NCI-H524 treated with DMSO at 0.1 percent for 48 hours (cell line): ENCODE data around the gene KCNF1.

Experiments used
- DNase-seq: peaks from one replicate; lab custom pipeline; 2025; lab: John Stamatoyannopoulos, UW

Gene KCNF1

GRCh38 chr2:10905006-10905861 lies 6.5 kb upstream of the KCNF1 start:
- DNase-seq = no peak

- no peak for DNase-seq
These were observed 5.9 kb upstream of the KCNF1 start for GRCh38 chr2:10905862-10906143.

DNA sequence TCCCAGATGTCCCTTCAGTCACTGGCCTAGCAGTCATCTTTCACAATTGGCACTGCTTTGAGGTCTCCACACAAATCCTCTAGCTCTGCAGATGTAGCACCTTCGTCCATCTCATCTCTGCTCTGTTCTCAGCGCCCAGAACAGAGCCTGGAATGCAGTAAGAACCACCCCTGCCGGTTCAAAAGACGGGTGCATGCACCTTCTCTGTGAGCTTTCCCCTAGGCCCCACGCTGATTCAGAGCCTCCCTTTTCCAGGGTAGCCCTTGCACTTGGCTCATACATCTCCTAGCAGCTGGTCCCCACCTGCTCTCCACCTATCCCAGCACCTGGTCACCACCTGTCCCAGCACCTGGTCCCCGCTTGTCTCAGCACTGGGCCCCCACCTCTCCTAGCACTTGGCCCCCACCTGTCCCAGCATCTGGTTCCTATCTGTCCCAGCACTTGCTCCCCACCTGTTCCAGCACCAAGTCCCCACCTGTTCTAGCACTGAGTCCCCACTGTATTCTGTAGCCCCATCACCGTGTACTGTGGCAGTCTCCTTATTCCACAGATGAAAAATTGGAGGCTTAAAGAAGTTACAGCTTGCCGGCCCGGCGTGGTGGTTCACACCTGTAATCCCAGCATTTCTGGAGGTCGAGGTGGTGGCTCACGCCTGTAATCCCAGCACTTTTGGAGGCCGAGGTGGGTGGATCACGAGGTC lies 4.7 kb upstream of the KCNF1 start:
- DNase-seq = peak; percentile 72

GRCh38 chr2:10908195-10908594 lies 3.5 kb upstream of the KCNF1 start:
- no peak for DNase-seq

DNA sequence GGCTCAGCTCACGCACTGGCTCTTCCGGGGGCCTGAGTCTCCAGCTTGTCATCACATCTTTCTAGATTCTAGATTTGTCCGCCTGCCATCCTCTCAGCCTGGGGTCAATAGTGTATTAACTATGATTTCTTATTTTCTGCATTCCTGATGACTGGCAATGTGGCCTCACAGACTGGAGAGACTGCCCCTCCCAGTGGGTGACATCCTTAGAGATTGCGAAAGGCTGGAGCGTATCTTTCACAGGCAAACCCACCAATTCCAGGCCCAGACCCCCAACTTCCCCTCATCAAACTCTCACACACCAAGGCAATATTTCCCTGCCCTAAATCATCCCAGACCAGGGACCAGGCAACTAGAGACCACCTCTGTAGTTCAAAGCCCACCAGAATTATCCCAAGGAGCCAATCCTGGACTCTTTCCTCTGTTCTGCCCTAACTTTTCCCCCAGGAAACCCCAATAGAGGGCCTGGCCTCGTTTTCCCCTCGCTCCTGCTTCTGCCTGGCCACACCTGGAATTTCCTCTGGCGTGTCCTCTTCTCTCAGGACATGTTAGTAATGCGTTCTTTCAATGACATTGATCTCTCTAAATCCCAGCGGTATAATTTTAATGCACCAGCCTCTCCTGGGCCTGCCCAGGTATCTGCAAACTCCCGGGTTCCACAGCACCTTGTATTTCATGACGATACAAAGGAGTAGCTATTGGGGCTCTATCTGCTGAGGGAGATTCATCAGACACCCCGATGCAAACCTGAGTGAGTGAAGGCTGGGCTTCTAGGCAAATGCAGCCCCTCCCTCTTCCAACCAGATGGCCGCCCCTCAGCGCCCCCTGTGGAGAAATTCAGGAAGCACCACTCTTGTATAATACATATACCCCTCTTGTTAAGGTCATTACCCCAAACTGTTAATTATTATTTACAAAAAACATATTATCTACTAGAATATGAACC lies 2.4 kb upstream of the KCNF1 start:
- DNase-seq = no peak

DNA sequence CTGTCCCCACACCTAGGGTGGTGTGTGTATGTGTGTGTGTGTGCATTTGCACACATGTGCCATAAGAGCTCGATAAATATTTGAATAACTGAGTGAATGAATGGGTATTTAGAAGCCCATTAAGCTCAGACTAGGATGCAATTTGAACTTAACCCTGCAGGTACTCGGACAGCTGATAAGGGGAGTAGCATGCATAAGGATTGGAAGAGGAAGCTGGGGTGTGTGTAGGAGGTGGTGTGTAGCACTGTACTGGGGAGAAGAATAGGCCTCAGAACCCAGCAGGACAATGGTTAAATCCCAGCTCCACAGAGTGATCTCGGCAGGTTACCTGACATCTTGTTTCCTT lies 1.8 kb upstream of the KCNF1 start:
- DNase-seq = no peak

DNA sequence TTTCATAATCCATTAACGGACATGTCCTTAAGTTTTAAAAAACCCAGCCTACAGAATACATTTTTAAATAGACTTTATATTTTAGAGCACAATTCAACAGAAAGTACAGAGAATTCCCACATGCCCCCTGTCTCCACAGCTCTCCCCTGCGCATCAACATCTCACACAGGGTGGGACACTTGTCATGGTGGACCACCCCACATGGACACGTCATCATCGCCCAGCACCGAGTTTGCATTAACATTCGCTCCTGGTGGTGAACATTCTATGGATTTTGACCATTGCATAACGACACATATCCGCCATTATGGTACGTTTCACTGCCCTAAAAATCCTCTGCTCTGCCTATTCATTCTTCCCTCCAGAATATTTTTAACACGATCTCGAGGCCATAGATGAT lies 1.1 kb upstream of the KCNF1 start:
- DNase-seq = no peak

- DNase-seq = no peak
These were observed 470 bp downstream of the KCNF1 start for GRCh38 chr2:10912076-10912731.

DNA sequence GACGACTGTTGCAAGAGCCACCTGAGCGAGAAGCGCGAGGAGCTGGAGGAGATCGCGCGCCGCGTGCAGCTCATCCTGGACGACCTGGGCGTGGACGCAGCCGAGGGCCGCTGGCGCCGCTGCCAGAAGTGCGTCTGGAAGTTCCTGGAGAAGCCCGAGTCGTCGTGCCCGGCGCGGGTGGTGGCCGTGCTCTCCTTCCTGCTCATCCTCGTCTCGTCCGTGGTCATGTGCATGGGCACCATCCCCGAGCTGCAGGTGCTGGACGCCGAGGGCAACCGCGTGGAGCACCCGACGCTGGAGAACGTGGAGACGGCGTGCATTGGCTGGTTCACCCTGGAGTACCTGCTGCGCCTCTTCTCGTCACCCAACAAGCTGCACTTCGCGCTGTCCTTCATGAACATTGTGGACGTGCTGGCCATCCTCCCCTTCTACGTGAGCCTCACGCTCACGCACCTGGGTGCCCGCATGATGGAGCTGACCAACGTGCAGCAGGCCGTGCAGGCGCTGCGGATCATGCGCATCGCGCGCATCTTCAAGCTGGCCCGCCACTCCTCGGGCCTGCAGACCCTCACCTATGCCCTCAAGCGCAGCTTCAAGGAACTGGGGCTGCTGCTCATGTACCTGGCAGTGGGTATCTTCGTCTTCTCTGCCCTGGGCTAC lies 1.2 kb downstream of the KCNF1 start:
- DNase-seq = no peak

GRCh38 chr2:10913501-10914271 lies 2.0 kb downstream of the KCNF1 start:
- no peak for DNase-seq

DNA sequence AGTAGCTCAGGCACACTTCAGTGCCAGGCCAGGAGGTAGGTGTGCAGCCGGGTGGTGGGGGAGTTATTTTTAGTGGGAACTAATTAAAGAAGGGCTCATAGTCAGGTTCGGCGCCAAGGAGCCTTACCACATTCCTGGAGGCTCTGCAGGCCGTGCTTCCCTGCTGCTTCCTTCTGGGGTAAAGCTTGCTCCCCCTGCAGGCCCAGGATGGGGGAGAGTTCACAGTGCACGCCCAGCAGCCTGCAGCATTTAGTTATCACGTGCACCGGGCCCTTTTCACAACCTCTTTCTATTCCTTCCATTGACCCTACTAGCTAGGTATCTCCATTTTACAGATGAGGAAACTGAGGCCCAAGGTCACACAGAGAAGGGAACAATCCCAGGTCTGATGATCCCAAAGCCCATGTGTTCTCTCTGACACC lies 2.5 kb downstream of the KCNF1 start:
- no peak for DNase-seq

- no peak for DNase-seq
These were observed 3.5 kb downstream of the KCNF1 start for GRCh38 chr2:10915236-10915635.

DNA sequence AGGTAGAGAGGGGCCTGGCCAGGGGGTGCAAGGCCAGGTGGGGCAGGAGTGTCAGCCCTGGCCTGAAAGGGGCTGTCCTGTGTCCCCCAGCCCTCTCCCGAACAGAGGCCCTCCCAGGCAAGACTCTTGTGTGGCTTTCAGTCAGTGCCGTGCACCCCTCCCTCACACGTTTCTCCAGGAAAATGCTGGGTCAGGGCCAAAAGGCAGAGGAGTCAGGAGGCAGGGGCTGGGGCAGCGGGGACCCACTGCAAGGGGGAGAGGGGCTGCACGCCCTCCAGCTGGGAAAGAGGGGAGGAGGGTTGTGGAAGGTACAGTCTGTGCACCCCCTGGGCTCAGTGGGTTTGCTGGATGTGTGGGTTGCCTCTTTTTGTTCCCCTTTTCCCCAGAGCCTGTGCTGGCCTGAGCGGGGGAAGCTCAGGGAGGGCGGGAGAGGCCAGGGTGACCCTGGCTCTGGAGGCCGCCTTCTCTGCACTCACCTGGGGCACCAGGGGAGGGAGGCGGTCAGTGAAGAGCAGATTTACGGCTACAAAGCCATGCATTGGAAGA lies 4.1 kb downstream of the KCNF1 start:
- no peak for DNase-seq

DNA sequence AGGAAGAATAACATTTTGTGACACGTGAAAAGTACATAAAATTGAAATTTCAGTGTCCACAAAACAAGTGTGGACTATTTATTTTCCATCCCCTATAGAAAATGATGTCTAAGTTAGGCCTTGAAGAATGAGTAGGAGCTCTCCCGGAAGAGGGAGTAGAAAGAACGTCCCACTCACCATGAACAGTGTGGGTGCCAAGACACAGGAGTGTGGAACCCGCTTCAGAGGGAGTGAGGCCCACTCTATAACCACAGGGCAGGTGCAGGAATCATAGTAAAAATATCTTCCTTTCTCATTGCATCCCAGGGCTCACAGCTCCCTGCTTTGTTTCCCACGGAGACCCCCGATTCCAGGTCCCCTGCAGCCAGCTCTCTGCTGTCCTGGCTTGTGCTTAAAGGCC lies 5.2 kb downstream of the KCNF1 start:
- no peak for DNase-seq

GRCh38 chr2:10917927-10918326 lies 6.2 kb downstream of the KCNF1 start:
- no peak for DNase-seq

DNA sequence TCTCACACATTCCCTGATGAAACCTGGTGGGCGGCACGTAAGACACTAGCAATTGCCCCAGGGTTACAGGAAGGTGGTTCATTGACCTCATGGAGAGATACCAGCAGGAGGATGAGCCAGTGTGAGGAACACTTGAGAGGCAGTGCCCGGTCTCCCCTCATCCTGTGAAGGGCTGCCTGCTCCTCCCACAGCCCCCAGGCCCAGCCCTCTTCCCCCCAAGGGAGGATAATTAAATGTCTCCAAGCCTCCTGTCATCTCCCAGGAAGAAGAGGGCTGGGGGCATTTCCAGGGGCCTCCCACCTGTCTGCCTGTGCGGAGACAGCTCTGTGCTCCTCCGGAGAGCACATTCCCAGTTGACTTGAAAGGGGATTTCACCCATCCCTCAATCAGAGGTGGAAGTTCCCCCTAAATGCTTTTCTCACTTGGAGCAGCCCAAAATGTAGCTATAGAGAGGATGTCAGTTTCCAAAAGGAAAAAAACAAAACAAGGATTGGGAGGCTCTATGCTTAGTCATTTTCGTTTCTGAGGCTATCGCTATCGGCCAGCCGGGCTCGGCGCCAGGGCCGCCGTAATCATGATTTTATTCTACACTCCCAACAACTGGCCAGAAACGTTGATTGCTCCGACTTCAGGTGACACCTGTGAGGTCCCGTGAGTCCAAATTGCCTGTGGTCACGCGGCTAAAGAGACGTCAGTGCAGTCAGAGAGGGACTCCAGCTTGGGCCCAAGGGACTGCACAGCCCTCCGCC lies 7.1 kb downstream of the KCNF1 start:
- DNase-seq = no peak

DNA sequence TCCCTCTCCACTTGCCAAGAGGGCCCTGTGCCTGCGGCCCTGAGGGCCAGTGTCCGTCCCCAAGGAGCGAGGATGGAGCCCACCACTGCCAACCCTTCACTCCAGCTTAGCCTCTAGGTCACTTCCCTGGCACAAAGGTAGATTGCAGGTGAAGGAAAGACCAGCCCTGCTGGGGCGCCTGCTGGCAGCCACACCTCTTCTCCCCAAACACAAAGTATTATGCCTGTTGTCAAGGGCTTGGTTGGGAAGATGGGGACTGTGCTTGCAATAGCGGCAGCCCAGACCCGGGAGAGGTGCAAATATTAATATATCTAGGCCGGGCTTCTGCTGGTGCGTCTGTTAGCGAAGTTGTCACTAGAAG lies 7.7 kb downstream of the KCNF1 start:
- DNase-seq = no peak

- DNase-seq = no peak
These were observed 8.3 kb downstream of the KCNF1 start for GRCh38 chr2:10919771-10920621.
